PC-3 (cell line): ENCODE results near the gene FAM131C. TPM values are rescaled to one million over a fixed set of nuclear protein-coding genes. Genes with fewer than 3 reads are reported as not detected.
A peak's percentile ranks its signal among the peaks of the same experiment; 100 is the strongest.

Experiments
- ATAC-seq: fragments of 200-7000 bp; cut with Tn5 transposase; 2 replicates; pipeline ENCODE4 v1.9.1; 2020; ENCODE audit warnings: mild to moderate bottlenecking, moderate library complexity
- BruUV-seq: library from RNA; stranded (reverse); fragments of 400-500 nt; replicated peaks from 2 replicates; lab custom pipeline; 2021; lab: Mats Ljungman, UMichigan
- CTCF ChIA-PET: fragments of 300-600 bp; sonication (Branson Sonifier 250); formaldehyde crosslinking; loops from one replicate; lab custom pipeline; 2022; ENCODE audit warnings: antibody characterized with exemption; lab: Charles Lee
- POLR2A ChIA-PET: fragments of 300-600 bp; sonication (Branson Sonifier 250); formaldehyde crosslinking; loops from one replicate; lab custom pipeline; 2022; ENCODE audit warnings: antibody characterized with exemption; ENCODE audit not compliant: unreplicated experiment; lab: Charles Lee
- DNase-seq: peaks from one replicate; pipeline ENCODE4 v3.0.0-alpha.2; 2015
- H2AFZ ChIP-seq: fragments of 300-600 bp; sonication (generic); 2 replicates; pipeline ENCODE4 v1.6.0; 2016; ENCODE audit warnings: antibody characterized with exemption, low read length
- H3F3A ChIP-seq: fragments of 300-600 bp; sonication (generic); one replicate; pipeline ENCODE4 v1.6.0; 2017; ENCODE audit warnings: antibody characterized with exemption, low read length, control low read depth, mild to moderate bottlenecking; ENCODE audit not compliant: unreplicated experiment
- H3K27ac ChIP-seq: fragments of 300-600 bp; sonication (generic); 2 replicates; pipeline ENCODE4 v1.5.1; 2016; ENCODE audit warnings: mild to moderate bottlenecking, low read length
- H3K27me3 ChIP-seq: fragments of 300-600 bp; sonication (generic); 2 replicates; pipeline ENCODE4 v1.6.1; 2016; ENCODE audit warnings: low read length, mixed read lengths
- H3K36me3 ChIP-seq: fragments of 300-600 bp; sonication (generic); 2 replicates; pipeline ENCODE4 v1.6.1; 2016; ENCODE audit warnings: low read depth, mixed run types, low read length, mixed read lengths
- H3K4me1 ChIP-seq: fragments of 300-600 bp; sonication (generic); 2 replicates; pipeline ENCODE4 v1.5.1; 2016; ENCODE audit warnings: low read length; ENCODE audit not compliant: insufficient read depth
- H3K4me2 ChIP-seq: fragments of 300-600 bp; sonication (generic); 2 replicates; pipeline ENCODE4 v1.6.0; 2016; ENCODE audit warnings: low read length
- H3K4me3 ChIP-seq: fragments of 300-600 bp; sonication (generic); 2 replicates; pipeline ENCODE4 v1.5.1; 2016; ENCODE audit warnings: mild to moderate bottlenecking, low read length, mixed read lengths
- H3K79me2 ChIP-seq: fragments of 300-600 bp; sonication (generic); 2 replicates; pipeline ENCODE4 v1.6.1; 2017; ENCODE audit warnings: low read length, mixed read lengths
- H3K9ac ChIP-seq: fragments of 300-600 bp; sonication (generic); 2 replicates; pipeline ENCODE4 v1.6.0; 2016; ENCODE audit warnings: mild to moderate bottlenecking, low read length
- H3K9me2 ChIP-seq: fragments of 300-600 bp; sonication (generic); replicated peaks from 2 replicates; pipeline ENCODE4 v1.6.1; 2016; ENCODE audit warnings: mixed run types, low read length, mixed read lengths
- H3K9me3 ChIP-seq: fragments of 300-600 bp; sonication (generic); 2 replicates; pipeline ENCODE4 v1.6.1; 2016; ENCODE audit warnings: low read length, mixed read lengths
- H4K20me1 ChIP-seq: fragments of 300-600 bp; sonication (generic); 2 replicates; pipeline ENCODE4 v1.6.1; 2016; ENCODE audit warnings: low read length, mixed read lengths
- CTCF ChIP-seq: fragments of 300-600 bp; sonication (generic); conservative IDR thresholded peaks from 2 replicates; pipeline ENCODE4 v1.5.1; 2017; ENCODE audit warnings: antibody characterized with exemption, low read depth, mild to moderate bottlenecking, low read length
- EZH2 ChIP-seq: fragments of 300-600 bp; sonication (generic); IDR thresholded peaks from one replicate; pipeline ENCODE4 v1.6.1; 2017; ENCODE audit warnings: antibody characterized with exemption, mild to moderate bottlenecking, low read length; ENCODE audit not compliant: unreplicated experiment
- EZH2phosphoT487 ChIP-seq: fragments of 300-600 bp; sonication (generic); IDR thresholded peaks from 2 replicates; pipeline ENCODE4 v1.6.1; 2018; ENCODE audit warnings: mild to moderate bottlenecking, antibody characterized with exemption, low read length, borderline replicate concordance
- intact Hi-C: fragments of 100-400 bp; cut with micrococcal nuclease; formaldehyde crosslinking; loops from 2 replicates; pipeline ENCODE4 v1.9.0; 2023
- total RNA-seq: library from RNA; depleted of rRNA; stranded (reverse); fragments of >200 nt; gene quantifications from 2 replicates; pipeline ENCODE4 v1.2.3, GENCODE V29; 2014

FAM131C gene
- total RNA-seq, 1 experiment from 2014 or later = 7.7 TPM

DNA sequence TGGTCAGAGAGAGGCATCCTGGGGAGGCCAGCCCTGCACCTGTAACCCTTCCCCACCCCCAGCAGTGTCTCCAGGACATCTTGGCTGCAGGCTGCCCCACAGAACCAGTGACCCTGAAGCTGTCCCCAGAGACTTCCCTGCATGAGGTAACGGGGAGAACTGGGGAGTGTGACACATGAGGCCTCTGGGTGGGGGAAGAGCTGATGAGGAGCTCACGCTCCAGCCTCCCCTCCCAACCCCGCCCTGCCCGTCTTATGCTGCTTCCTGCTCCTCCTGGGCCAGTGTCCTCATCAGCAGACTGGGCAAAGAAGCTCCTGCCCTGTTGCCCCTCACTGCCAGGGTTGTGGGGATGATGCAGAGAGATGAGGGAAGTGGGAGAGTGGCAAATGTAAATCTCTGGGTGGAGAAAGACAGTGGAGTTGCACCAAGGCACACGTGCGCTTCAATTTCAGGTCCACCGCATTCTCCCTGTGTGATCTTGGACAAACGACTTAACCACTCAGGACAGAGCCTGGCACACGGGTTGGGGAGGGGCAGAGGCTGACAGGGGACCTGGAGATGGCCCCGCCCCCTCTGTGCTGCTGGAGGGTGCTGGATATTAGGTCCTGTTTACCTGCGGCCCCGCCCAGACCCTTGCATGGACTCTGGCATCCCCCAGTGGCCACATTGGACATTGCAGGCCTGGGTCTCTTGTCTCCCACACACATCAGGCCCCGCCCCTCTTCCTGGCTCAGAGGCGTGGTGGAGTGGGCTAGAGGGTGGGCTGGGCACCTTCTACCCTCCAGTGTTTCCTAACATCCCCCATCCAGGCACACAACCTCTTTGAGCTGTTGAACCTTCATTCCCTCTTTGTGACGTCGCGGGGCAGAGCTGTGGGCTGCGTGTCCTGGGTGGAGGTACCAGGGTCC is 17.6 kb downstream of the FAM131C start:
- Histone ChIP-seq H2AFZ (0 out of 2 replicates have a peak overlapping the region, but pooled peaks have one; percentile 27), H3K4me2 (no peak overlapping the region), H3K36me3 (no peaks in the 10 kb centered on the region), H3F3A (no peaks in the 10 kb centered on the region), H4K20me1 (no peaks in the 10 kb centered on the region), H3K27me3 (no peaks in the 10 kb centered on the region), H3K27ac (no peak overlapping the region), H3K9me2 (no peaks in the 10 kb centered on the region), H3K79me2 (no peaks in the 10 kb centered on the region), H3K9me3 (no peaks in the 10 kb centered on the region), H3K9ac (no peak overlapping the region), H3K4me3 (no peak overlapping the region), H3K4me1 (peaks cover 5% of the 10 kb centered on the region)
- peak; percentile 94 for ATAC-seq
- intact Hi-C loops = loop anchor here (1.0 kb wide), 1 partner anchor 47 kb away; no protein-coding TSS in a partner anchor
- peak; percentile 95 for DNase-seq
- no TSS peak for BruUV-seq
- no peak for TF ChIP-seq EZH2phosphoT487
- peak; percentile 85 for TF ChIP-seq CTCF
- TF ChIP-seq EZH2 = no peak
- ChIA-PET CTCF (interaction anchor here (0.6 kb wide), 1 partner anchor 240 kb away, joined by 3 read pairs; no protein-coding TSS in a partner anchor), POLR2A (interaction anchor here (0.6 to 0.7 kb wide), 2 partner anchors 132 to 481 kb away, joined by 3 read pairs; no protein-coding TSS in a partner anchor)

- BruUV-seq = no TSS peak
- Histone ChIP-seq H4K20me1 (no peaks in the 10 kb centered on the region), H3K4me1 (peaks cover 5% of the 10 kb centered on the region), H2AFZ (no peak overlapping the region), H3K27me3 (no peaks in the 10 kb centered on the region), H3K9me2 (no peaks in the 10 kb centered on the region), H3K4me2 (no peak overlapping the region), H3K36me3 (no peaks in the 10 kb centered on the region), H3K9ac (no peak overlapping the region), H3F3A (no peaks in the 10 kb centered on the region), H3K4me3 (no peak overlapping the region), H3K27ac (no peak overlapping the region), H3K79me2 (no peaks in the 10 kb centered on the region), H3K9me3 (no peaks in the 10 kb centered on the region)
- POLR2A ChIA-PET = interaction anchor here (0.6 to 0.7 kb wide), 2 partner anchors 133 to 480 kb away, joined by 3 read pairs; no protein-coding TSS in a partner anchor
- DNase-seq (no peak), ATAC-seq (no peak)
- no peak for TF ChIP-seq CTCF
- TF ChIP-seq EZH2 = no peak
- no peak for TF ChIP-seq EZH2phosphoT487
- CTCF ChIA-PET = interaction anchor here (0.6 kb wide), 1 partner anchor 239 kb away, joined by 3 read pairs; no protein-coding TSS in a partner anchor
- intact Hi-C loops = no loop called here
These were observed 18.6 kb downstream of the FAM131C start for GRCh38 chr1:16054598-16055540.
